ENCODE results near the gene ZNF195.
"Not testable (repeated sequence)": the region's sequence is repeated elsewhere in the genome, so short reads cannot be mapped to it uniquely, and the experiment has no call there.

Gene ZNF195

GRCh38 chr11:3402181-3402860, 23.4 kb upstream of the ZNF195 start:
- not testable (repeated sequence) for DNase-seq (ENCODE audit: low read depth)

- DNase-seq (ENCODE audit: low read depth): not testable (repeated sequence)
Observed at GRCh38 chr11:3401052-3401451, 22.1 kb upstream of the ZNF195 start.

DNA sequence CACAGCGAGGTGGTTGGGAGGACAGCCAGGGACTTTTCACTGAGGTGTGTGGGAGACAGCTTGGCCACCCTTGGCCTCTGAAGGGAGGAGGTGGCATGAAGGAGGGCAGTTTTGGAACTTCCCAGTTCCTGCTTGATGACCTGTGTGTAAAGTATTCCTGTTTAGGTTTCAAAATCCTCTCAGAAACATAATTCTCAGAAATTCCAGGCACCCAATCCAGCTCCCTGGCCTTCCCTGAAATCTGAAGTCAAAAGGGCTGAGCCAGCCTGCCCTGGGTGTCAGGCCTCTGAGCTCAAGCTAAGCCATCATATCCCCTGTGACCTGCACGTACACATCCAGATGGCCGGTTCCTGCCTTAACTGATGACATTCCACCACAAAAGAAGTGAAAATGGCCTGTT, 19.6 kb upstream of the ZNF195 start:
- DNase-seq (ENCODE audit: low read depth): not testable (repeated sequence)

DNA sequence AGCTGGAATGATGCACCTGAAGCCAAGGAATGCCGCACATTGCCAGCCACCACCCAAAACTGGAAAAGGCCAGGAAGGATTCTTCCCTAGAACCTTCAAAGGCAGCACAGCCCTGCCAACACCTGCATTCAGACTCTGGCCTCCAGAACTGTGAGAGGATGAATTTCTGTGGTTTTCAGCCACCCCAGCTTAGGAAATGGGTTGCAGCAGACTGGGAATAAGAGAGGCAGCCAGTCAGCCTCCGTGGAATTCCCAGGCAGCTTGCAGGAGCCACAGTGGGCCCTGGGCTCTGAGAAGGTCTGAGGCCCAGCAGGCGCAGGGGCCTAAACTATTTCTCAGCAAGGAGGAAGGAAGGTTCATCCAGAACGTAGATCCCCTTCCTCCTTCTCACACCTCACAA, 19.2 kb upstream of the ZNF195 start:
- DNase-seq (ENCODE audit: low read depth): not testable (repeated sequence)

- DNase-seq (ENCODE audit: low read depth): not testable (repeated sequence)
Observed at GRCh38 chr11:3397210-3397609, 18.3 kb upstream of the ZNF195 start.

DNA sequence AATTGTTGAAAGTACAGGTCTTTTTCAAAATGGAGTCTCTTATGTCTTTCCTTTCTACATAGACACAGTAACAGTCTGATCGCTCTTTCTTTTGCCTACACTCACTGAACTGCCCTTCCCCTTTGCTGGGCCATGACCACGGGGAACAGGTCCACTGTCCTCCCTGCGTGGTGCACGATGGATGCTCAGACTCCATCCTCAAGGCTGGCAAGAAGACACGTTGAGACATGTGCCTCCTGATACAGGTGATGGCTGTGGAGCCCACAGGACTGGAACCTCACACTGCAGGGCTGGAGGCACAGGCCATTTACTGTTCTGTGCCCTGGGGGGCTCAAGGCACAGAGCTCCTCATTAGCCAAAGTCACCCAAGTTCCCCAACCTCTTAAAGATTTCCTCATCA, 16.5 kb upstream of the ZNF195 start:
- DNase-seq (ENCODE audit: low read depth): not testable (repeated sequence)

- DNase-seq (ENCODE audit: low read depth): not testable (repeated sequence)
Observed at GRCh38 chr11:3394956-3395355, 16.0 kb upstream of the ZNF195 start.

DNA sequence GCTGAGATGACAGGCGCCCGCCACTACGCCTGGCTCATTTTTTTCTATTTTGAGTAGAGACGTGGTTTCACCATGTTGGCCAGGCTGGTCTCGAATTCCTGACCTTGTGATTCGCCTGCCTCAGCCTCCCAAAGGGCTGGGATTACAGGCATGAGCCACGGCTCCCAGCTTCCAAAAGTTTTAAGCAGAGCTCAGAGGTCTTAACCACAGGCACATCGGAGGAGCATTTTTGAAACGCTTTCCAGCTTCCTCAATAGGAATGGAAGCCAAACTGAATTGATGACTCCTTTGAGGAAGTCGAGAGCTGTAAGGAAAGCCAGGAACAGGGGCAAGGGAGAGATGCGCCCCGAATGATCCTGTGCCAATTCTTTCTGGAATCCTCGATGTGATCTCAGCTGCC, 14.5 kb upstream of the ZNF195 start:
- not testable (repeated sequence) for DNase-seq (ENCODE audit: low read depth)

- DNase-seq (ENCODE audit: low read depth): no peak
Observed at GRCh38 chr11:3382613-3383285, 3.8 kb upstream of the ZNF195 start.

DNA sequence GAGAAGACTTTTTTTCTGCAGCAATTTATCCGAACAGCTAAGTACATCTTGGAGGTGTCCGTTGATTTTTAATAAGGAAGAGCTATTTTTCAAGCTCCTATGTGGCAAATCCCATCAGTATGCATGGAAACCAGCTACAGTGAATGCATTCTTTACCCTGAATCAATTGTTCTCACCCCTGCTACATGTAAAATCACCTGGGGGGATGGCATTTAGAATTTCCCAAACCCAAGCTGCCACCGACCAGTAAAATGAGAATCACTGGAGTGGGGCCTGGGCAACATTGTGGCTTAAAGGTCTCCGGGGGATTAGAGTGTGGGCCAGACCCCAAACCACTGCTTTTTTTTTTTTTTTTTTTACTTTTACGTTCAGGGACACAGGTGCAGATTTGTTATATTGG, 2.8 kb upstream of the ZNF195 start:
- no peak for DNase-seq (ENCODE audit: low read depth)

DNA sequence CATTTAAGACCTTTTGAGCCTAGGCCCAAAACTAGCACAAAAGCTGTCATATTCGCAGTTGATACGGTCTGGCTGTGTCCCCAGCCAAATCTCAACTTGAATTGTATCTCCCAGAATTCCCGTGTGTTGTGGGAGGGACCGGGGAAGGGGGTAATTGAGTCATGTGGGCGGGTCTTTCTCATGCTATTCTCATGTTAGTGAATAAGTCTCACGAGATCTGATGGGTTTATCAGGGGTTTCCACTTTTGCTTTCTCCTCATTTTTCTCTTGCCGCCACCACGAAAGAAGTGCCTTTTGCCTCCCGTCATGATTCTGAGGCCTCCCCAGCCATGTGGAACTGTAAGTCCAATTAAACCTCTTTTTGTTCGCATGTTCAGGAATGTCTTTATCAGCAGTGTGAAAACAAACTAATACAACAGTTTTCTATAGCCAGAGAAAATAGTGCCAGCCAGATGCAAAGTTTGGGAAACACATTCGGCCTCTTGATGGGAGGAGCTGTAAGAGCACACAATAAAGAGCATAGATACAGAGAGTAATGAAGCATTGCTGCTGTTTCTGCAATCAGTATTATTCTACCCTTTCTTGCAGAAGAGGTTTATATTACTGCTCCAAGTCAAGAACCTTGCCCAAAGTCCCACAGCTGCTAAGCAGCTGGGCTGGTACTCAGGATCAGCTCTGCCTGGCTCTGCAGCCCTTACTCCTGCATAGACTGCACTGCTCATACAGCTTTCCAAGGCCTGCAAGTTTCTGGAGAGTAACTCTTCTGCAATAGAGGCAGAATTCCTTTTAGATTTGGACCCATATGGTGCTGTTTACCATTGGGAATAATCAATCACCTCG, 2.0 kb upstream of the ZNF195 start:
- no peak for DNase-seq (ENCODE audit: low read depth)

GRCh38 chr11:3375552-3375951, 3.4 kb downstream of the ZNF195 start:
- no peak for DNase-seq (ENCODE audit: low read depth)

- DNase-seq (ENCODE audit: low read depth): no peak
Observed at GRCh38 chr11:3370311-3370870, 8.6 kb downstream of the ZNF195 start.

GRCh38 chr11:3369366-3369765, 9.6 kb downstream of the ZNF195 start:
- no peak for DNase-seq (ENCODE audit: low read depth)

DNA sequence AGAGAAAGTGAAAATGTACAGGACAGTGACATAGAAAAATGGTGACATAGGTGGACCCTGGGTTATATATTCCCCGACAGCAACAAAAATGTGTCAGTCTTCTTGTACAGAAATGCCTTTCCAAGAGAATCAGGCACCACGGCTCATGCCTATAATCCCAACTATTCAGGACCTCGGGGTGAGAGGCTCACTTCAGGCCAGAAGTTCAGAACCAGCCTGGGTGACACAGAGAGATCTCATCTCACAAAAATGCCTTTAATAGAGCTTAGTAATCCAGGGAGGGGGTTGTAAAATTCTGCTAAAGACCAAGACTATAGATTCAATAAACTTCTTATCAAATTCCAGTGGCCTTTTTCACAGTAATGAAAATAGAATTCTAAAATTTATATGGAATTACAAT, 10.7 kb downstream of the ZNF195 start:
- DNase-seq (ENCODE audit: low read depth): no peak

DNA sequence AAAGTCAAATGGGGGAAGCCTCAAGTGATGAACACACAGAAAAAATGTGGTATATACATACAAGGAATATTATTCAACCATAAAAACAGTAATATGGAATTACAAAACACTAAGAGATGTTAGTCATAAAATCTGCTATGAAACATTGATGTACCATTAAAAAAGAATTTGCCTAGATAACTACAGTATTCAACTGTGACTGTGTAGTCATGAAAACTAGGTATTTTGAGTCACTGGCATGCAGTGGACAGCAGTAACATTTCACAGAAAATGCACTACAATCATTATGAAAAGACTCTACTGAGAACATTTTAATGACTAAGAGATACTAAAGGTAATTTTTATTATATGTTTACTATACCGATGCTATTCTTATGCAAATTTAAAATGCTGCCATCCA, 11.7 kb downstream of the ZNF195 start:
- DNase-seq (ENCODE audit: low read depth): no peak

DNA sequence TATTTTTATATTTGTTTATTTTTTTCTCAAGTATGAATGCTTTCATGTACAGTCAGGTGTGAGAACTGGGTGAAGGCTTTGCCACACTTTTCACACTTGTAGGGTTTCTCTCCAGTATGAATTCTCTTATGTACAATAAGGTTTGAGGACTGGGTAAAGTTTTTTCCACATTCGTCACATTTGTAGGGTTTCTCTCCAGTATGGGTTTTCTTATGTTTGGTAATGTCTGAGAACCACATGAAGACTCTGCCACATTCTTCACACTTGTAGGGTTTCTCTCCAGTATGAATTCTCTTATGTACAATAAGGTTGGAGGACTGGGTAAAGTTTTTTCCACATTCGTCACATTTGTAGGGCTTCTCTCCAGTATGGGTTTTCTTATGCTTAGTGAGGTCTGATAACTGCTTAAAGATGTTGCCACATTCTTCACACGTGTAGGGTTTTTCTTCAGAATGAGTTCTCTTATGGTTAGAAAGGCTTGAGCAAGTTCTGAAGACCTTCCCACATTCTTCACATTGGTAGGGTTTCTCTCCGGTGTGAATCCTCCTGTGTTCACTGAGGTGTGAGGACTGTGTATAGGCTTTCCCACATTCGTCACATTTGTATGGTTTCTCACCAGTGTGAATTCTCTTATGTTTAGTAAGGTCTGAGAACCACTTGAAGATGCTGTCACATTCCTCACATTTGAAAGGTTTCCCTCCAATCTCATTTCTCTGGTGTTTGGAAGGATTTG, 19.7 kb downstream of the ZNF195 start:
- no peak for DNase-seq (ENCODE audit: low read depth)

DNA sequence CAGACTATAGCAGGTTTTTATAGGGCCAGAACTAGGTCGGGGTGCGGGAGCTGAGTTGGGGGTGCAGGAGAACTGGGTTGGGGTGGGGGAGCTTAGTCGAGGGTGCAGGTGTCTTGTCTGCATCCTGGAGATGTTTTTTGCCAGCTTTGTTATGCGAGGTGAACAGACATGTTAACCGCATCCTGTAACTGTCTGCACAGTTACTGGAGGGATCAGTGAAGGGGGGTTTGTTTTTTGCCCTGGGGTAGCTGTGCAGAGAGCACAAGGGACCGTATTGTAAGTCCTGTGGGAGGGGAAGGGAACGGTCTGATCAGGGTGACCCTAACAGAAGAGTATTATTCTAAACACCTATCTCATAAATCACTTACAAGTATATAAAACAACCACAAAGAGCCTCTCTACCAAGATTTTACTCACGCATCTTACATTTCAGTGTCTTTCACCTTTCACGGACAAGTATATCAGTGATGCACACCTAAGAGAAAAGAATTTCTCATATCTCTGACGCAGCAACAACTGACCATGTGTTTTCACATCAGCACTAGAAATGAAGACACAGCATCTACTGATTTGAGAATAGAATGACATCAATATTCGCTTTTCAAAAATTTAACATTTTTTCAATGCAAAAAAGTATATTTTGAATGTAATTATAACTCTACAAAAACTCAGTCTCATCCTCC, 20.8 kb downstream of the ZNF195 start:
- DNase-seq (ENCODE audit: low read depth): no peak

DNA sequence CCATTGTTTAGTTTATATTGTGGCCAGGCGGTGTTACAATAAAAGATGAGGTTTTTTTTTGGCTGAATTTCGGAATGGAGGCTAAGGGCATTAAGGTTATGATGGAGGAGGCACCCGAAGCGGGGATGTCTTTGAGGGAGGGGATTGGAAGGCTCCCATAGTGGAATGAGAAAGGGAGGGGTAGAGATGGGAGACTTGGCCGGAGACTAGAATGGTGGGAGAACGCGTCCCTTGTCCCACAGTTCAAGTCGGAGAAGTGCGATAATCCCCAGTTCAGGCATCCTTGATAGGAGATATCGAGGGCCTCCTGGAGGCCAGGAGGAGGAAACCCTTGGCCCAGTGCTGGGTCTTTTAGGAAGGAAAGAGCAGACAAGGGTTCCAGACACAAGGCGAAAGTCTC, 21.6 kb downstream of the ZNF195 start:
- DNase-seq (ENCODE audit: low read depth): no peak

GRCh38 chr11:3356858-3357257, 22.1 kb downstream of the ZNF195 start:
- DNase-seq (ENCODE audit: low read depth): no peak

DNA sequence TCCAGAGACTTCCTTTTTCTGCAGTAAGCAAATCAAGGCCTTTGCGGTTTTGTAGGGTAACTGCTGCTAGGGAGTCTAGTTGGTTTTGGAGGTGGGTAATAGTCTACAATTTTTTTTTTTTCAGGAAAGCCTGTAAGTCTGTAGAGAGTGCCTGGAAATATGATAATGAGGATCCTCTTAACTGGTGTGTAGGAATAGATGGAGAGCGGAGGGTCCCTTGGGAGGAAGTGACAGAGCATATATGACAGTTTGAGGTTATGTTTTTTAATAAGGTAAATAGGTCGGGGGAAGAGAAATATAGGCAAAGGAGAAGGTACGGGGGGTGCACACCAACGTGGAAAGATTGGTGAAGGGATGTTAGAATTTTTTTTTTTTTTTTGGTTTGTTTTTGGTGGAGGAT, 25.9 kb downstream of the ZNF195 start:
- no peak for DNase-seq (ENCODE audit: low read depth)
